Fibroblast of the aortic adventitia (primary cell): ENCODE measurements around the gene TRPM3. TPM values are rescaled to one million over a fixed set of nuclear protein-coding genes. Genes with fewer than 3 reads are reported as not detected.

ENCODE experiments used
- DNase-seq: peaks from one replicate; pipeline ENCODE4 v3.0.0-alpha.2; 2010; ENCODE audit warnings: low read depth
- H3K4me3 ChIP-seq: 2 replicates; pipeline ENCODE4 v1.5.1; 2011; ENCODE audit warnings: low read depth, mild to moderate bottlenecking, control low read depth, low read length, moderate library complexity
- CTCF ChIP-seq: IDR thresholded peaks from 2 replicates; pipeline ENCODE4 v1.5.1; 2011; ENCODE audit warnings: mild to moderate bottlenecking, low read length, control low read depth, inconsistent platforms; ENCODE audit not compliant: insufficient read depth
- total RNA-seq: library from RNA; depleted of rRNA; stranded (reverse); fragments of >200 nt; gene quantifications from 2 replicates; pipeline ENCODE4 v1.2.3, GENCODE V29; 2012; ENCODE audit warnings: low replicate concordance

Gene TRPM3
- total RNA-seq, 1 donor: 8.8 TPM

DNA sequence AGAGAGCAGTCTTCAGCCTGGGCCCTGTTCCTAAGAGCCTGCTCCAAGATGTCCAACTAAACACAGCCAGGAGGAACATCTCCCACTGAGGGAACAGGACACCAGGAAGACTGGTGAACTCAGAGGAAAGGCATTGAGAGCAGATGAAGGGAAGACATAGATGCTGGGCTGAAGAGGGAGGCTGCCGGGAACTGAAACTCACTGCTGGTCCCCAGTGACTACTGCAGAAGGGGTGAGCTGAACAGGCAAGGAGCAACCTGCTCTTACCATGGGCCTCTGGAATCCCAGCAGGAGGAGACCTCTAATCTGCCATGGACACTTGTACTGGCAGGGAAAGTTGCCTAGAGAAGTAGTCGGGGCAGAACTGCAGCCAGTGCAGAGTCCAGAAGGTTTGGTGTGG is 95.7 kb downstream of the TRPM3 start:
- no peak for DNase-seq
- no peak for TF ChIP-seq CTCF
- no peak overlapping the region for H3K4me3 ChIP-seq

DNA sequence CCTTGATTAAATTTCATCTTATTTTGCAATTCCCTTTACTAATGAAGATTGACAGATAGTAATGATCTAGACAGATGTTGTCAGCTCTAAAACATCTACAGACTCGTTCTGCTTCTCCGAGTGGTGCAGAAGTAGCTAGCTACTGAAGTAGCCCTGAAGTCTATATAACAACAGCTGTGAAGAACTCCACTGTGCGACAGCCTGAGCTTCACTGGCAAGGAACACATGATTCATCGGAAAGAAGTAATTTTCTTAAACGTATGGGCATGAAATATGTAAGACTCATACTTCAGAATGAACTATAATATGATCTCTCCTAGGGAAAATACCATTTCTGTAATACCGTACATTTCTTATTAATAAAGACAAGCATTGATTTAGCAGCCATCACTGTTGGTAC is 96.2 kb downstream of the TRPM3 start:
- no peak for TF ChIP-seq CTCF
- no peak overlapping the region for H3K4me3 ChIP-seq
- DNase-seq: no peak

GRCh38 chr9:71010258-71010657 is 111.2 kb downstream of the TRPM3 start:
- H3K4me3 ChIP-seq: no peak overlapping the region
- TF ChIP-seq CTCF: no peak
- no peak for DNase-seq

DNA sequence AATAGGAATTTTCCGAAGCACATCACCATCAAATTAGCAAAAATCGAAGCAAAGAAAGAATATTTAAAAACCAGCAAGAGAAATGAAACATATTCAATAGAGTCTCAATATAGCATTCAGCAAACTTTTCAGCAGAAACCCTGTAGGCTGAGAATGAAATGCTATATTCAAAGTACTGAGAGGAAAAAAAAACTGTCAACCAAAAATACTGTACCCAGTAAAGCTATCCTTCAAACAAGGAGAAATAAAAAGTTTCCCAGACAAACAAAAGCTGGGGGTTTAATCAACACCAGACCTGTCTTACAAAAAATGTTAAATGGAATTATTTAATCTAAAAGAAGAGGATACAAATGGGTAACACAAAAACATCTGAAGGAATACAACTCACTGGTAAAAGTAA is 116.0 kb downstream of the TRPM3 start:
- TF ChIP-seq CTCF: no peak
- DNase-seq: no peak
- H3K4me3 ChIP-seq: no peak overlapping the region

DNA sequence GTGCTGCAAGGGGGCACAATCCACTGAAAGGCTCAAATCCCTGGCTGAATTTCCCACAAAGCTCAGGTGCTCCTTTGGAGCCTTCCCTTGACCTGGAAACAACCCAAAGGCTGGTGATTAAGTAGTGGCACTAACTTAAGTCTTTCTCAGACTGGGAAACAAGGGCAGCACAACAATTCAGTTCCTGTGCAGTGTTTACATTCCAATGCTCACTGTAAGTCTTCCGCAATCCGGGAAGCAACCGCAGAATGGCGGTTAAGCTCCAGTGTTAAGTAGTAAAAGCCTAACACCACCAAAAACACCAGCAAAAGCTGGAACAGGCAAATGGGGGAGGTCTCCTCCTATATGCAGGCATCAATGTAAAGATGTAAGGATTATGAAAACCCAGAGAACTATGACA is 117.2 kb downstream of the TRPM3 start:
- no peak for TF ChIP-seq CTCF
- no peak for DNase-seq
- no peak overlapping the region for H3K4me3 ChIP-seq

DNA sequence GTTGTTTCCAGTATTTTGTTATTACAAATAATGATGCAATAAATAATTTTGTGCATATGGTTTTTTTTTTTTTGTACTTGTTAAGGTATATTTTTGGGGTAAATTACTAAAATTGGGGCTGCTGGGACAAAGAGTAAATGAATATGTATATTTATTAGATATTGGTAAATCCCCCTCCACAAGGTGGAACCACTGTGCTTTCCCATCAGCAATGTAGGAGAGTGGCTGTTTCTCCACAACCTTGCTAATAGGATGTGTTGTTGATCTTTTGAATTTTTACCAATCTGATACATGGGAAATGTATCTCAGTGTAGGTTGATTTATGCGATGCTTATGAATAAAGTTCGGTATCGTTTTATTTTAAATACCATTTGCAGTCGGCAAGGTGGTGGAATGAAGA is 118.1 kb downstream of the TRPM3 start:
- no peak for DNase-seq
- no peak for TF ChIP-seq CTCF
- no peak overlapping the region for H3K4me3 ChIP-seq

DNA sequence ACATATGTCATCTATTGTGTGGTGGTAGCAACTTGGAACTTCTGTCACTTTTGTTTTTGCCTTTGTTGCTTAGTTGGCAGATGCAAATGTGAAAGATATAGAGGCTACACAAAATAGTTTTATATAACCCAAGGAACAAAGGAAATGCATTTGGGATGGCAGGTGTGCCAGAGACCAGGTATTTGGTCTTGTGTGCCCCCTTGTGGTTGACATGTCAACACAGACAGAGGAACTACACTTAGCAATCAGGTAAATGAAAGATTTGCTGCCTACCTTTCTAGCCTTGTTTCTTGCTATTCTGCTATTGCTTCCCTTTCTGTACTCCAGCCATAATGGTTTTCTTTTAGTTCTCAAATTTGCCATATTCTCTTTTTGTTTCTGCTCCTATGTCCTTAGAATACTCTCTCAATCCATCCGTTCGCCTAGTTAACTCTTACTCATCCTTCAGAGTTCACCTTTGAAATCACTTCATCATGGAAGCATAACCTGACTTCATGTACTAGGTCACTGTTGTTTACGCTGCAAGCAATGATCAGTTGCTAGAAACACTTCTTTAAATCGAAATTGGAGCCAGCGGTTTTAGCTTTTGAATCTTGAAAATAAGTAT is 119.5 kb downstream of the TRPM3 start:
- peak; percentile 66 for DNase-seq
- no peak overlapping the region for H3K4me3 ChIP-seq
- peak; percentile 65 for TF ChIP-seq CTCF
